Testis (tissue), 2 donors: Measurements from ENCODE around the gene KRTCAP3.

ENCODE experiments used
- POLR2A ChIP-seq: fragments of 450-650 bp; IDR thresholded peaks from one replicate; pipeline ENCODE4 v1.6.1; 2017; ENCODE audit warnings: antibody characterized with exemption, mild to moderate bottlenecking, moderate library complexity
- TF ChIP-seq, protein P1 (sequence below), 3 experiments: fragments of 450-650 bp in 2 of 3; fragments of 200-600 bp in 1 of 3; sonication (generic) in 1 of 3; IDR thresholded peaks; one replicate each; pipeline ENCODE4 v1.5.1; 2016 to 2019; ENCODE audit warnings: antibody characterized with exemption in 3 of 3, mild to moderate bottlenecking in 2 of 3, moderate library complexity in 1 of 3

DNA sequence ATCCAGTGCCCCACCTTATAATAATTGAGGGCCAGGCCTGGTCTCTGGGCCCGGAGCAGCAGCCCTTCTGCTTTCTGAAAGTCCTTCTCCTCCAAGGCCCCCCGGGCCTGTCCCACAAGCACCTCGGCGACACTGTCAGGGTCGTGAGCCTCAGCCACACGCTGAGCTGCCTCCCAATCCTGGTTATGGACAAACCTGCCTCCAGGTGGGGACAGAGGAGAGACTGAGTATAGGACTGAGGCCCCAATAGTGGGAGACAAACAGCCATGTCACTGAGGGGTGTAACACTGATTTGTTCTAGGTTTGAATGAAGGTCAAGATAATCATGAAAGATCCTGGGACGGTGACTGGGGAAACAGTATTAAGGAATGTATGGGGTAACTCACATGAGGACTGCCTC, 11.8 kb downstream of the KRTCAP3 start:
- TF ChIP-seq POLR2A, result no peak
- TF ChIP-seq, protein P1, sequence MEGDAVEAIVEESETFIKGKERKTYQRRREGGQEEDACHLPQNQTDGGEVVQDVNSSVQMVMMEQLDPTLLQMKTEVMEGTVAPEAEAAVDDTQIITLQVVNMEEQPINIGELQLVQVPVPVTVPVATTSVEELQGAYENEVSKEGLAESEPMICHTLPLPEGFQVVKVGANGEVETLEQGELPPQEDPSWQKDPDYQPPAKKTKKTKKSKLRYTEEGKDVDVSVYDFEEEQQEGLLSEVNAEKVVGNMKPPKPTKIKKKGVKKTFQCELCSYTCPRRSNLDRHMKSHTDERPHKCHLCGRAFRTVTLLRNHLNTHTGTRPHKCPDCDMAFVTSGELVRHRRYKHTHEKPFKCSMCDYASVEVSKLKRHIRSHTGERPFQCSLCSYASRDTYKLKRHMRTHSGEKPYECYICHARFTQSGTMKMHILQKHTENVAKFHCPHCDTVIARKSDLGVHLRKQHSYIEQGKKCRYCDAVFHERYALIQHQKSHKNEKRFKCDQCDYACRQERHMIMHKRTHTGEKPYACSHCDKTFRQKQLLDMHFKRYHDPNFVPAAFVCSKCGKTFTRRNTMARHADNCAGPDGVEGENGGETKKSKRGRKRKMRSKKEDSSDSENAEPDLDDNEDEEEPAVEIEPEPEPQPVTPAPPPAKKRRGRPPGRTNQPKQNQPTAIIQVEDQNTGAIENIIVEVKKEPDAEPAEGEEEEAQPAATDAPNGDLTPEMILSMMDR (IDR thresholded peaks at IDR 0.05), result no peak
